ENCODE results near the gene WTAP.
"Not testable (repeated sequence)": the region's sequence is repeated elsewhere in the genome, so short reads cannot be mapped to it uniquely, and the experiment has no call there.

Gene WTAP

GRCh38 chr6:159693894-159694545, 33.3 kb upstream of the WTAP start:
- peak; percentile 73 for DNase-seq

- DNase-seq, result no peak
These were observed 31.3 kb upstream of the WTAP start for GRCh38 chr6:159695984-159696383.

GRCh38 chr6:159700970-159701369, 26.3 kb upstream of the WTAP start:
- no peak for DNase-seq

- no peak for DNase-seq
These were observed 25.8 kb upstream of the WTAP start for GRCh38 chr6:159701413-159701999.

GRCh38 chr6:159710603-159711002, 16.7 kb upstream of the WTAP start:
- not testable (repeated sequence) for DNase-seq

- DNase-seq, result not testable (repeated sequence)
These were observed 14.9 kb upstream of the WTAP start for GRCh38 chr6:159712389-159712788.

- DNase-seq, result no peak
These were observed 13.3 kb upstream of the WTAP start for GRCh38 chr6:159713984-159714383.

- DNase-seq, result no peak
These were observed 12.9 kb upstream of the WTAP start for GRCh38 chr6:159714404-159714803.

GRCh38 chr6:159715166-159715565, 12.1 kb upstream of the WTAP start:
- DNase-seq, result no peak

GRCh38 chr6:159715605-159716004, 11.7 kb upstream of the WTAP start:
- DNase-seq, result no peak

- DNase-seq, result no peak
These were observed 10.8 kb upstream of the WTAP start for GRCh38 chr6:159716247-159717096.

- DNase-seq, result no peak
These were observed 8.7 kb upstream of the WTAP start for GRCh38 chr6:159718634-159719033.

- DNase-seq, result no peak
These were observed 8.0 kb upstream of the WTAP start for GRCh38 chr6:159719287-159719686.

- peak; percentile 52 for DNase-seq
These were observed 6.6 kb upstream of the WTAP start for GRCh38 chr6:159720708-159721107.

GRCh38 chr6:159721981-159722380, 5.3 kb upstream of the WTAP start:
- not testable (repeated sequence) for DNase-seq

- no peak for DNase-seq
These were observed 4.7 kb upstream of the WTAP start for GRCh38 chr6:159722655-159723054.

- DNase-seq, result no peak
These were observed 4.0 kb upstream of the WTAP start for GRCh38 chr6:159723259-159723658.

GRCh38 chr6:159724778-159725177, 2.5 kb upstream of the WTAP start:
- no peak for DNase-seq

- DNase-seq, result not testable (repeated sequence)
These were observed 2.1 kb upstream of the WTAP start for GRCh38 chr6:159725208-159725607.

GRCh38 chr6:159726255-159726917, 920 bp upstream of the WTAP start:
- no peak for DNase-seq

- DNase-seq, result peak; percentile 76
These were observed 575 bp downstream of the WTAP start for GRCh38 chr6:159727717-159728445.

GRCh38 chr6:159728531-159728964, 1.2 kb downstream of the WTAP start:
- DNase-seq, result peak; percentile 25
